Renal cortical epithelial cell (primary cell): ENCODE data around the gene TMEM69. TPM values are rescaled to one million over a fixed set of nuclear protein-coding genes. Genes with fewer than 3 reads are reported as not detected.
"Not testable (repeated sequence)": the region's sequence is repeated elsewhere in the genome, so short reads cannot be mapped to it uniquely, and the experiment has no call there.

Source experiments
- DNase-seq: peaks from one replicate; pipeline ENCODE4 v3.0.0-alpha.2; 2011; ENCODE audit warnings: low read depth
- total RNA-seq: library from RNA; depleted of rRNA; stranded (reverse); fragments of >200 nt; gene quantifications from 2 replicates; pipeline ENCODE4 v1.2.3, GENCODE V29; 2014

TMEM69 gene
- total RNA-seq, 1 donor from 2014 or later = 13.2 TPM

GRCh38 chr1:45730780-45731319 is 42.9 kb downstream of the TMEM69 start:
- no peak for DNase-seq

- no peak for DNase-seq
These were observed 51.2 kb downstream of the TMEM69 start for GRCh38 chr1:45739137-45739536.

- DNase-seq = not testable (repeated sequence)
These were observed 51.7 kb downstream of the TMEM69 start for GRCh38 chr1:45739641-45740156.

Other genes starting within 250 kb of the TMEM69 start
- gene TESK2, start 197.0 kb upstream of the TMEM69 start, total RNA-seq = 1.0 and 1.6 TPM in 2 replicates
- 0.50 TPM in 1 of 2 replicates, not detected in the other for gene CCDC163, start 188.1 kb upstream of the TMEM69 start, total RNA-seq
- 0.87 and 2.5 TPM in 2 replicates for gene MMACHC, start 187.9 kb upstream of the TMEM69 start, total RNA-seq
- 649 and 1,374 TPM in 2 replicates for gene PRDX1, start 166.3 kb upstream of the TMEM69 start, total RNA-seq
- gene AKR1A1, start 137.4 kb upstream of the TMEM69 start, total RNA-seq = 101 and 183 TPM in 2 replicates
- gene NASP, start 104.1 kb upstream of the TMEM69 start, total RNA-seq = 31.4 and 46.4 TPM in 2 replicates
- 0.52 and 1.1 TPM in 2 replicates for gene CCDC17, start 64.1 kb upstream of the TMEM69 start, total RNA-seq
- gene GPBP1L1, start 1.6 kb upstream of the TMEM69 start, total RNA-seq = 126 and 140 TPM in 2 replicates
- gene IPP, start 62.5 kb downstream of the TMEM69 start, total RNA-seq = 8.2 and 18.4 TPM in 2 replicates
- 8.2 and 24.8 TPM in 2 replicates for gene MAST2, start 115.4 kb downstream of the TMEM69 start, total RNA-seq